GM12878 (cell line): Measurements from ENCODE around the gene GRIA4. TPM values are rescaled to one million over a fixed set of nuclear protein-coding genes. Genes with fewer than 3 reads are reported as not detected.

Source experiments
- ATAC-seq: fragments of 200-7000 bp; cut with Tn5 transposase; 3 replicates; pipeline ENCODE4 v1.9.1; 2020; ENCODE audit warnings: mild to moderate bottlenecking, moderate library complexity
- BruUV-seq: library from RNA; stranded (reverse); fragments of 400-500 nt; replicated peaks from 2 replicates; lab custom pipeline; 2021; lab: Mats Ljungman, UMichigan
- CTCF ChIA-PET: fragments of 300-600 bp; sonication (Branson Sonifier 250); formaldehyde crosslinking; extraction: SDS; loops from one replicate; lab custom pipeline; 2021; ENCODE audit warnings: inconsistent platforms; lab: Yijun Ruan, JAX
- POLR2A ChIA-PET: fragments of 350-600 bp; formaldehyde crosslinking; extraction: SDS; loops from one replicate; lab custom pipeline; 2021; ENCODE audit warnings: inconsistent platforms; lab: Charles Lee
- RAD21 ChIA-PET: fragments of 300-600 bp; sonication (Branson Sonifier 250); formaldehyde crosslinking; loops from one replicate; lab custom pipeline; 2023; ENCODE audit warnings: antibody characterized with exemption; ENCODE audit not compliant: unreplicated experiment; lab: Charles Lee
- SMC1A ChIA-PET: fragments of 300-600 bp; sonication (Branson Sonifier 250); formaldehyde crosslinking; loops from one replicate; lab custom pipeline; 2023; ENCODE audit not compliant: unreplicated experiment, uncharacterized antibody; lab: Charles Lee
- DNase-seq: peaks from one replicate; pipeline ENCODE4 v3.0.0-alpha.2; 2011; ENCODE audit warnings: low read depth, low spot score
- FAIRE-seq: peaks from 3 replicates; lab custom pipeline; 2011; peaks lifted over from hg19 to GRCh38; lab: Jason Lieb, UNC
- H2AFZ ChIP-seq: 2 replicates; pipeline ENCODE4 v1.6.0; 2011; ENCODE audit warnings: low read depth, low read length, control low read depth; ENCODE audit not compliant: control insufficient read depth
- H3K27ac ChIP-seq: 2 replicates; pipeline ENCODE4 v1.5.1; 2011; ENCODE audit warnings: control low read depth; ENCODE audit not compliant: control insufficient read depth, insufficient read depth
- H3K27me3 ChIP-seq, 2 experiments: replicated peaks in 1 of 2; 2 replicates each; pipeline versions ENCODE4 v1.6.0 to v1.6.1; 2011; ENCODE audit warnings: low read length in 1 of 2; ENCODE audit not compliant: control insufficient read depth in 2 of 2, insufficient read depth in 2 of 2
- H3K36me3 ChIP-seq, 2 experiments: 2 replicates each; pipeline ENCODE4 v1.5.1; 2011; ENCODE audit warnings: low read length in 1 of 2; ENCODE audit not compliant: control insufficient read depth in 2 of 2, insufficient read depth in 2 of 2
- H3K4me1 ChIP-seq: 2 replicates; pipeline ENCODE4 v1.6.1; 2011; ENCODE audit warnings: mild to moderate bottlenecking, low read length, moderate library complexity, mixed read lengths; ENCODE audit not compliant: control insufficient read depth, insufficient read depth
- H3K4me2 ChIP-seq: 2 replicates; pipeline ENCODE4 v1.6.0; 2011; ENCODE audit warnings: control low read depth; ENCODE audit not compliant: control insufficient read depth, insufficient read depth
- H3K4me3 ChIP-seq: fragments of 200-600 bp; sonication (generic); 2 replicates; pipeline ENCODE4 v1.5.1; 2016
- H3K79me2 ChIP-seq: 2 replicates; pipeline ENCODE4 v1.6.0; 2011; ENCODE audit warnings: low read length; ENCODE audit not compliant: control insufficient read depth, insufficient read depth
- H3K9ac ChIP-seq: 2 replicates; pipeline ENCODE4 v1.8.0; 2011; ENCODE audit warnings: low read length, control low read depth, mixed read lengths; ENCODE audit not compliant: control insufficient read depth, insufficient read depth
- H3K9me3 ChIP-seq: replicated peaks from 3 replicates; pipeline ENCODE4 v1.5.1; 2011; ENCODE audit warnings: mild to moderate bottlenecking, low read length; ENCODE audit not compliant: control insufficient read depth, insufficient read depth
- H4K20me1 ChIP-seq: 2 replicates; pipeline ENCODE4 v1.6.0; 2011; ENCODE audit not compliant: control insufficient read depth, insufficient read depth
- CHD1 ChIP-seq: IDR thresholded peaks from 2 replicates; pipeline ENCODE4 v1.6.1; 2012; ENCODE audit warnings: low read depth, low read length, improper control_type of control experiment
- LARP7 ChIP-seq: fragments of 450-650 bp; IDR thresholded peaks from 2 replicates; pipeline ENCODE4 v1.6.1; 2017; ENCODE audit warnings: mild to moderate bottlenecking
- MLLT1 ChIP-seq: fragments of 450-650 bp; IDR thresholded peaks from 2 replicates; pipeline ENCODE4 v1.6.1; 2016; ENCODE audit warnings: mild to moderate bottlenecking
- MTA2 ChIP-seq: fragments of 450-650 bp; IDR thresholded peaks from 2 replicates; pipeline ENCODE4 v1.6.1; 2016; ENCODE audit warnings: low read depth, mild to moderate bottlenecking, moderate library complexity
- MYB ChIP-seq: fragments of 150-350 bp; IDR thresholded peaks from 2 replicates; pipeline ENCODE4 v1.6.1; 2014; ENCODE audit warnings: mild to moderate bottlenecking, low read depth, low read length, borderline replicate concordance
- NBN ChIP-seq: fragments of 450-650 bp; IDR thresholded peaks from 2 replicates; pipeline ENCODE4 v1.6.1; 2016
- NFIC ChIP-seq: IDR thresholded peaks from 2 replicates; pipeline ENCODE4 v1.6.1; 2012; ENCODE audit warnings: low read depth, mild to moderate bottlenecking, inconsistent platforms, low read length, moderate library complexity
- NR2C1 ChIP-seq: fragments of 450-650 bp; IDR thresholded peaks from 2 replicates; pipeline ENCODE4 v1.6.1; 2017; ENCODE audit warnings: antibody characterized with exemption, mild to moderate bottlenecking, moderate library complexity
- POLR2A ChIP-seq: IDR thresholded peaks from 2 replicates; pipeline ENCODE4 v1.6.1; 2011; ENCODE audit warnings: low read depth, mild to moderate bottlenecking, low read length
- ZNF622 ChIP-seq: fragments of 450-650 bp; IDR thresholded peaks from 2 replicates; pipeline ENCODE4 v1.6.1; 2017; ENCODE audit warnings: mild to moderate bottlenecking, inconsistent platforms
- WGBS: methylation state at CpG from one replicate; pipeline ENCODE4 v1.1.6; 2016; ENCODE audit warnings: low lambda C conversion rate; ENCODE audit not compliant: insufficient replicate concordance, insufficient coverage; ENCODE audit errors: missing lambda C conversion rate; 5-methylcytosine and 5-hydroxymethylcytosine counted together
- in situ Hi-C: fragments of 300-500 bp; cut with MboI; formaldehyde crosslinking; loops from 9 replicates; pipeline ENCODE4 v1.14.3; 2018; ENCODE audit warnings: mixed read lengths
- intact Hi-C: fragments of 100-400 bp; cut with micrococcal nuclease; formaldehyde crosslinking; loops from one replicate; pipeline ENCODE4 v1.14.2; 2022; ENCODE audit not compliant: unreplicated experiment
- polyA plus RNA-seq, 11 experiments: library from polyadenylated mRNA; depleted of rRNA in 4 of 11; unstranded in 6 of 11; stranded (reverse) in 5 of 11; fragments of >200 nt; fragmentation: Nextera tagmentation in 4 of 11; fragmentation: Illumina TruSeq in 1 of 11; extraction: Ambion mirVana in 4 of 11; extraction: Trizol in 1 of 11; gene quantifications; 1 replicate in 1 of 11; 2 replicates in 10 of 11; pipeline versions ENCODE4 v1.2.1 to v1.2.3, GENCODE V29; 2011 to 2016; ENCODE audit warnings: inconsistent platforms in 2 of 11, missing spikeins in 2 of 11, low read depth in 1 of 11
- total RNA-seq, 4 experiments: library from RNA; depleted of rRNA in 3 of 4; stranded (reverse); fragments of >200 nt in 3 of 4; fragmentation: Illumina TruSeq in 1 of 4; extraction: Trizol in 1 of 4; gene quantifications; 2 replicates each; pipeline versions ENCODE4 v1.2.1 to v1.2.3, GENCODE V29; 2013 to 2021

Gene GRIA4
- total and polyA plus RNA-seq, 10 of the 15 experiments (the other 5 are each of a cell fraction or from before 2014, with no cell fraction given), result 0.04 TPM; not detected in 9

DNA sequence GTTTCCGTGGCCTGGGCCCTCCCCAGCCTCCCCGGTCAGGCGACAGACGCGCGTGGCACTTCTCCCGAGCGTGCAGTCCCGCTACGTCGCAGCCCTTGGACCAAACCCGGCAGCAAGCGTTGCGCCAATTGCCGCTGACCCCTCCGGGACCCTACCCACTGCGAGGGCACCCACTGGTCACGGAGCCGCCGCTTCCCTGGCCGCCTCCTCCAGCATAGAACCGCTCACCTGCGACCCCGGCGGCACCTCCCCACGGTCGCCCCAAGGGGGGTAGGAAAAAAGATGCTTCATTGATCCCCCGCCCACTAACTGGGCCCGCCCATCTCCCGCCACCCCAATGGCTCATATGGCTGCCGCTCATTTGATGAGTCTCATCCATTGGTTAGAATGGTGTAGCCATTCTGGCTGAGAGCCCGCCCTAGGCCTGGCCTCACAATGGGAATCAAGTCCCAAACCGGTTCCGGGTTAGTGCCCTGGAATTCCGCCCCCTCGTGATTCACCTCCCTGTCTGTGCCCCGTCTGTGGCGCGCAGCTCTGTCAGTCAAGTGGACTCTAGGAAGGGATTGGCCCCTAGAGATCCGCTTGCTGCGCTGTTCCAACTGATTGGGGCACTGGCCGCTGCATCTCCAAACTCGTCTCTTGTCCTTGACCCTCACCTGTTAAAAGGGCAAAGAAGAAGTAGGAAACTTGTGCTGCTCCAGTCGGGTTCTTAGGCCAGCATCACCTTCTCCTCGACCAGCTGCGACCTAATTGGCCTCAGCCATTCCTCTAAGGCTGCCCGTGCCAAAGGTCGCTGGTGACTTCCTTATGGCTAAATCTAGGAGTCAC, 412.3 kb downstream of the GRIA4 start, which contains the start of gene MSANTD4 (continued):
- TF ChIP-seq NR2C1 (peak; percentile 98), LARP7 (peak; percentile 60; the same call in 1 of the 2 replicates), NFIC (no peak), POLR2A (peak; percentile 88), CHD1 (no peak)

DNA sequence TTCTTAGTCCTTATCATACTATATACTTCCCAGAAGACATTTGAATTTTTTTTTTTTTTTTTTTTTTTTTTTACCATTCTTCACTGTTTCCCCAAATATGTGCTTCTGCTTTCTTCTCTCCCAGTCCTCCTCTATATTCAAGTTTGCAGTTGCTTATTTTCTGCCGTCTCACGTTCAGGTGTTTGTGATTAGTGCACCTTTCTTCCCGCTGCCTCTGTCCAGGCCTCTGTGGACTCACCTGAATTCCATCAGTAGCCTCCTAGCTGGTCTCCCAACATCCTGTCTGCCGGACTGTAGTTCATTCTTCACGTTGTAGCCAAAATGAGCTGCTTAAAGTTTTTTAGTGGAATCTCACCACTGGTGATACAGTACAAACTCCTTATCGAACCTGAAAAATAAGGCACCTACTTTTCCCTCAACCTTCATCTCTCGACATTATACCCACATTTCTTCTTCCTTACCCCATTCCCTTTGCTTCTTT, 413.0 kb downstream of the GRIA4 start:
- ATAC-seq (no peak), FAIRE-seq (no peak), DNase-seq (no peak)
- RAD21 ChIA-PET, result interaction anchor here (1.1 kb wide), 1 partner anchor 8 kb away, joined by 3 read pairs; no protein-coding TSS in a partner anchor
- Histone ChIP-seq H2AFZ (peak overlapping the region; percentile 96), H3K27ac (peak overlapping the region; percentile 79), H3K9ac (peak overlapping the region; percentile 57; the same call in 1 of the 2 replicates), H4K20me1 (no peaks in the 10 kb centered on the region), H3K79me2 (peaks cover 39% of the 10 kb centered on the region), H3K4me2 (peak overlapping the region; percentile 60; the same call in 1 of the 2 replicates), H3K9me3 (no peaks in the 10 kb centered on the region; the same call in 2 of the 3 replicates), H3K4me3 (peak overlapping the region; percentile 49), H3K36me3 (no peaks in the 10 kb centered on the region), H3K4me1 (peaks cover 4% of the 10 kb centered on the region), H3K27me3 (no peaks in the 10 kb centered on the region)
- POLR2A ChIA-PET, result interaction anchor here (1.0 kb wide), 1 partner anchor 54 kb away, joined by 4 read pairs; the partner anchor contains the start of gene KBTBD3
- 97% methylated on average over 7 of the region's 7 CpGs for WGBS
- TF ChIP-seq MTA2, result no peak
- TF ChIP-seq MLLT1, result peak; percentile 87; the same call in 1 of the 2 replicates
- TF ChIP-seq NBN, result 0 out of 2 replicates have a peak, but pooled peaks have one; percentile 8
- no peak for TF ChIP-seq MYB
- no peak for TF ChIP-seq ZNF622
- CTCF ChIA-PET, result interaction anchor here (0.7 kb wide), 1 partner anchor 54 kb away, joined by 3 read pairs; no protein-coding TSS in a partner anchor
- intact Hi-C loops (loop anchor here (2.0 kb wide), 1 partner anchor 54 kb away; the partner anchor contains the start of genes AASDHPPT and KBTBD3), in situ Hi-C loops (no loop called here)
- TSS peak; percentile 89 for BruUV-seq
- SMC1A ChIA-PET, result interaction anchor here (0.6 to 1.6 kb wide), 3 partner anchors 8 to 67 kb away, joined by 3 read pairs; no protein-coding TSS in a partner anchor
